Activated B cell treated with CpG ODN at 0.5 μM for 24 hours (primary cell): ENCODE measurements around the gene TRMT2A. TPM values are rescaled to one million over a fixed set of nuclear protein-coding genes. Genes with fewer than 3 reads are reported as not detected.

Source experiments
- ATAC-seq: fragments of 200-7000 bp; cut with Tn5 transposase; one replicate; pipeline ENCODE4 v1.10.0; 2021; ENCODE audit warnings: low read depth, mild to moderate bottlenecking, moderate library complexity
- CTCF ChIA-PET: fragments of 350-600 bp; sonication (Branson Sonifier 250); formaldehyde crosslinking; loops from one replicate; lab custom pipeline; 2021; ENCODE audit warnings: antibody characterized with exemption; lab: Charles Lee
- POLR2A ChIA-PET: fragments of 350-600 bp; sonication (Branson Sonifier 250); formaldehyde crosslinking; loops from one replicate; lab custom pipeline; 2021; ENCODE audit warnings: antibody characterized with exemption; lab: Charles Lee
- DNase-seq: peaks from one replicate; pipeline ENCODE4 v3.0.0; 2022
- H3K27ac Mint-ChIP-seq: one replicate; pipeline ENCODE4 v1.8.0; 2020; ENCODE audit warnings: mixed read lengths
- H3K27me3 Mint-ChIP-seq: one replicate; pipeline ENCODE4 v1.8.0; 2021; ENCODE audit warnings: mixed read lengths
- H3K36me3 Mint-ChIP-seq: one replicate; pipeline ENCODE4 v1.8.0; 2021; ENCODE audit warnings: low read depth, mixed read lengths
- H3K4me1 Mint-ChIP-seq: one replicate; pipeline ENCODE4 v1.8.0; 2021; ENCODE audit warnings: mixed read lengths
- H3K4me3 Mint-ChIP-seq: one replicate; pipeline ENCODE4 v1.8.0; 2020; ENCODE audit warnings: mild to moderate bottlenecking, mixed read lengths
- H3K9me3 Mint-ChIP-seq: one replicate; pipeline ENCODE4 v1.8.0; 2020; ENCODE audit warnings: mixed read lengths
- intact Hi-C: fragments of 100-400 bp; cut with micrococcal nuclease; formaldehyde crosslinking; loops from one replicate; pipeline ENCODE4 v1.15.1; 2024
- total RNA-seq: library from RNA; stranded (reverse); gene quantifications from 2 replicates; pipeline ENCODE4 v1.2.3, GENCODE V29; 2022
- TF ChIP-seq, protein P1 (sequence below): fragments of 200-600 bp; IDR thresholded peaks from one replicate; pipeline ENCODE4 v1.8.0; 2022; ENCODE audit warnings: antibody characterized with exemption, mild to moderate bottlenecking

The TRMT2A gene
- total RNA-seq, 1 donor from 2014 or later = 91.7 TPM

DNA sequence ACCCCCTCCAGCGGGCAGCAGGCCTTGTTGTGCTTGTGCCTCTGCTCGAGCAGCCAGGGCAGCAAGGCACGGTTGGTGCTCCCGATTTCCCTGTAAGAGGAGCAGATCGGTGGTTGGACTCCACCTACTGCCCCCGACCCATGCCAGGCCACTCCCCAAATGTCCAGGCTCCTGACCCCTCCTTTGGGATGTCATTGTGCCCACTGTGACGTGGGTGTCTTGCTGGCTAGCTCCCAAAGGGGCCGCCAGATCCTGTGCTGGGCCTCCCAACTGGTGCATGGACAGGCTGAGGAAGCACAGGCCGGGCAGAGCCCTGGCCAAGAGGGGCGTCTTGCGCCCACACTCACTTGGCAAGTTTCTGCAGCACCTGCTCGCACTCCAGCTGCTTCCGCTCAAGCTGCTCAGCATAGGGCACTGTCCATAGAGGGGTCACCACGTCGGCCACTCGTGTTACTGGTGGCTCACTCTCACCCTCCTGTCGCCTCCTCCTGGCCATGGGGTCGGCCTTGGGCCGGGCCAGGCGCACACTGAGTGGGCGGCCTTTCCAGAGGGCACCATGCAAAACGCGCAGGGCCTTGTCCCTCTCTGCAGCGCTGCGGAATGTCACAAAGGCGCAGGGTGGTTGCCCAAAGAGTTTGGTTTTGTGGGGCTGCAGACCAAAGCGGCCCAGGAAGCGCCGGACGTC, 1.2 kb downstream of the TRMT2A start, which contains the start of gene RANBP1:
TSS of gene RANBP1 (plus strand) at position 414 of the 685 bp plus-strand sequence. CDS start at position 495, 81 bp downstream.
- H3K27ac Mint-ChIP-seq = peak within 1 kb of the TSS; percentile 92
- H3K4me3 Mint-ChIP-seq = peak within 1 kb of the TSS; percentile 91
- DNase-seq = no peak
- H3K27me3 Mint-ChIP-seq = no peaks in the 10 kb centered on the region
- no peak for ATAC-seq
- POLR2A ChIA-PET = interaction anchor here (1.2 to 1.9 kb wide), 3 partner anchors 22 to 887 kb away, joined by 3 to 5 read pairs (median 4); partner anchors contain the start of genes COMT and TXNRD2
- peaks cover 48% of the 10 kb centered on the region for H3K4me1 Mint-ChIP-seq
- TF ChIP-seq, protein P1, sequence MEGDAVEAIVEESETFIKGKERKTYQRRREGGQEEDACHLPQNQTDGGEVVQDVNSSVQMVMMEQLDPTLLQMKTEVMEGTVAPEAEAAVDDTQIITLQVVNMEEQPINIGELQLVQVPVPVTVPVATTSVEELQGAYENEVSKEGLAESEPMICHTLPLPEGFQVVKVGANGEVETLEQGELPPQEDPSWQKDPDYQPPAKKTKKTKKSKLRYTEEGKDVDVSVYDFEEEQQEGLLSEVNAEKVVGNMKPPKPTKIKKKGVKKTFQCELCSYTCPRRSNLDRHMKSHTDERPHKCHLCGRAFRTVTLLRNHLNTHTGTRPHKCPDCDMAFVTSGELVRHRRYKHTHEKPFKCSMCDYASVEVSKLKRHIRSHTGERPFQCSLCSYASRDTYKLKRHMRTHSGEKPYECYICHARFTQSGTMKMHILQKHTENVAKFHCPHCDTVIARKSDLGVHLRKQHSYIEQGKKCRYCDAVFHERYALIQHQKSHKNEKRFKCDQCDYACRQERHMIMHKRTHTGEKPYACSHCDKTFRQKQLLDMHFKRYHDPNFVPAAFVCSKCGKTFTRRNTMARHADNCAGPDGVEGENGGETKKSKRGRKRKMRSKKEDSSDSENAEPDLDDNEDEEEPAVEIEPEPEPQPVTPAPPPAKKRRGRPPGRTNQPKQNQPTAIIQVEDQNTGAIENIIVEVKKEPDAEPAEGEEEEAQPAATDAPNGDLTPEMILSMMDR = no peak
- H3K36me3 Mint-ChIP-seq = peaks cover 53% of the 10 kb centered on the region
- H3K9me3 Mint-ChIP-seq = no peaks in the 10 kb centered on the region
- intact Hi-C loops = loop anchor here (2.0 to 5.0 kb wide), 5 partner anchors 79 to 887 kb away; partner anchors contain the start of genes MED15, TANGO2 and THAP7
- CTCF ChIA-PET = no interaction called here

DNA sequence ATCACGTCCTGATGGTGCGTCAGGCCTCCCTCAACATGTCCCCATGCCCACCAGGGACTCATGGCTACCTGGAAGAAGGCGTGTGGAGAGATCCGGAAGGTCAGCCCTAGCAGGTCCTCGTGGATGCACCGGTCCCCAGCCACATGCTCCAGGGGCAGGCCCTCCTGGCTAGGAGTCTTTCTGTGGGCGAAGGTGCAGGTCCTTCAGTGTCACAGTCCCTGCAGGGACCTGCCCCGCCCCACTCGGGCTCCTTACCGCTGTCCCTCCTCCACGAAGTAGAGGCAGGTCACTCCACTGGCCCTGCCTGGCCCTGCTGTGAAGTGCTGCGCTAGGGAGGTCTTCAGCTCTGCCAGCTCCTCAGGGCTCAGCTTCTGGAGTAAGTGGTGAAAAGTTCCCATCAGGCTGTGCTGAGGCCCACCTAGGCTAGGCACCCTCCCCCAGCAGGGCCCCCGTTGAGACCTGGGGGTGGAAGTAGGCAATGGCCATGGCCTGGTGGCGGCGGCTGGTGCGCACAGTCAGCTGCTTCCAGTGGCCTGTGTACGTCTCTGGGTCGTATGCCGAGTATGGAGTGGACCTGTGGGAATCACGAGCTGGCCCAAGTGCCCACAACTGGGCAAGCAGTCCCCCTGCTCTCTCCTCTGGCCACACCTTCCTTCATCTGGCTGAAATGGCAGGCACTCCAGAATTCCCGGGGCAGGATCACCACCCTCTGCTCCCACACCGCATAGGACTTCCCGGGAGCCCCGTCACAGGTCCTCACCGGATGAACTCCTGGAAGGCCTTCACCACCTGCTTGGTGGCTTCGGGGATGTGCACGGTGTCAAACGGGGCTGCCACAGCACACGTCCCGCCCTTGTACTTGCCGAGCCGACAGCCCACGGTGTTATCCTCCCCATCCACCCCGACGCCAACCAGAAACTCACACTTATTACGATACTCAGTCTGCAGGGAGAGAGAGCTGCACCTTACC, 2.2 kb downstream of the TRMT2A start:
- H3K9me3 Mint-ChIP-seq = no peaks in the 10 kb centered on the region
- no peaks in the 10 kb centered on the region for H3K27me3 Mint-ChIP-seq
- intact Hi-C loops = loop anchor here (5.0 kb wide), 2 partner anchors 77 to 393 kb away; partner anchors contain the start of gene MED15
- peaks cover 40% of the 10 kb centered on the region for H3K4me1 Mint-ChIP-seq
- DNase-seq (no peak), ATAC-seq (no peak)
- peak overlapping the region; percentile 91 for H3K4me3 Mint-ChIP-seq
- POLR2A ChIA-PET = no interaction called here
- H3K36me3 Mint-ChIP-seq = peaks cover 51% of the 10 kb centered on the region
- peak overlapping the region; percentile 26 for H3K27ac Mint-ChIP-seq
- CTCF ChIA-PET = no interaction called here
- TF ChIP-seq, protein P1 = no peak

- Mint-ChIP-seq H3K36me3 (peaks cover 45% of the 10 kb centered on the region), H3K27ac (peak overlapping the region; percentile 18), H3K4me1 (peaks cover 30% of the 10 kb centered on the region), H3K9me3 (no peaks in the 10 kb centered on the region), H3K4me3 (no peak overlapping the region), H3K27me3 (no peaks in the 10 kb centered on the region)
- ATAC-seq (no peak), DNase-seq (no peak)
- POLR2A ChIA-PET = interaction anchor here (0.6 kb wide), 1 partner anchor 93 kb away, joined by 3 read pairs; the partner anchor contains the start of gene TANGO2
- CTCF ChIA-PET = no interaction called here
- TF ChIP-seq, protein P1 = no peak
- intact Hi-C loops = no loop called here
These were observed 3.3 kb downstream of the TRMT2A start for GRCh38 chr22:20113551-20114310.

DNA sequence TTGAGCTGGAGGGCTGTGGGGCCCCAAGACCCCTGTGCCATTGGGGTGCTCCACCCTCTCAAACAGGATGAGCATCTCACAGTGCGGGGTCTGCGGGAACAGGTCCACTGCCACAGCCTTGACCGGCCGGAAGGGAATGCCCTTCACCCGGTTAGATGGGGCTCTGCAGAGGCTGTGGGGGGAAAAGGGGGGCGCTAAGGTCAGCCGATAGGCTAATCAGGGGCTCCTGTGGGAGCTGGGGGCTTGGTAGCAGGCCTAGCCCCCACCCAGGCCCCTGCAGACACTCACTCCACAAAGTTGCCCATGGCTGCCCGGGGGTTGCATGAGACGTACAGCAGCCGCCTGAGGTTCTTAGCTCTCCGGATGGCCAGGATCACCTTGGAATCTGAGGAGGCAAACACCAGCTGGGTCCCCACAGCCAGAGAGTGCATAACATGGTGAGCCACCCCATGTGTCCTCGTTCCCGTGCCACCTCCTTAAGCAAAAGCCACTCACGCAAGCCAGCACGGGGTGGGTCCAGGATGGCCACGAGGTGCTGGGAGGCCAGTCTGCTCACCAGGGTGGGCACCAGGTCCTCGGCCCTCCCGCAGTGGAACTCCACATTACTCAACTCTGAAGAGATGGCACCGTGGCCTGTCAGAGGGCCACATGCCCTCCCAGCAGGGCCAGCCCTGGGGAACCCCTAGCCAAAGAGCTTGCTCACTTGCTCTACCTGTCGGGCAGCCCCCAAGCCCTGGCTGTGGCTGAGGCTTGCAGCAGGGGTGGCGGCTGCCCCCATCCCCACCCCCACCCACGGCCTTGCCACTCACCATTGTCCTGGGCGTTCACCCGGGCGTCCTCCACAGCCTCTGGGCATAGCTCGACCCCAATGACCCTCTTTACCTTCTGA, 4.2 kb downstream of the TRMT2A start:
- ChIA-PET POLR2A (interaction anchor here (0.6 kb wide), 1 partner anchor 92 kb away, joined by 3 read pairs; the partner anchor contains the start of gene TANGO2), CTCF (no interaction called here)
- peaks cover 49% of the 10 kb centered on the region for H3K36me3 Mint-ChIP-seq
- H3K27ac Mint-ChIP-seq = no peak overlapping the region
- peaks cover 21% of the 10 kb centered on the region for H3K4me1 Mint-ChIP-seq
- intact Hi-C loops = no loop called here
- no peaks in the 10 kb centered on the region for H3K9me3 Mint-ChIP-seq
- no peak overlapping the region for H3K4me3 Mint-ChIP-seq
- H3K27me3 Mint-ChIP-seq = no peaks in the 10 kb centered on the region
- ATAC-seq (no peak), DNase-seq (no peak)
- TF ChIP-seq, protein P1 = no peak
